NCI-H82 (cell line): ENCODE measurements around the gene EPHA6.
"Not testable (repeated sequence)": the region's sequence is repeated elsewhere in the genome, so short reads cannot be mapped to it uniquely, and the experiment has no call there.

ENCODE experiments used
- DNase-seq: peaks from one replicate; lab custom pipeline; 2025; lab: John Stamatoyannopoulos, UW

The EPHA6 gene

DNA sequence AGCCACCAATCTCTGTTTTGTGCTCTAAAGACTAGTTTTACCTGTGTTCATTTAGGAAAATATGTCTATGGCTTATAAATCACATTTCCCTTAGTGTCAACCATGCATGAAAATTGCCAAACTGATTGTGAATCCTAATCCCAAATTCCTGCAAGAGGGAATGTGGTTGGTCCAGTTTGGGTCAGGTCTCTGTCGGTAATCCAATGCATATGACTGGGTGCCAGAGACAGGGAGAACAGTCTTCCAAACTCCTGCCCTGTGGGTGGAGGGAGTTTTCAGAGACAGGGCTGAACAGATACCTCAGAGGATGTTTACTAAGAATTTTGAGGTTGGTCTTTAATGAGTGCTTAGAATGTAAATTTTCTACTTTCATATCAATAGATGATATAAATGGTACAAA, 649.6 kb downstream of the EPHA6 start:
- no peak for DNase-seq

DNA sequence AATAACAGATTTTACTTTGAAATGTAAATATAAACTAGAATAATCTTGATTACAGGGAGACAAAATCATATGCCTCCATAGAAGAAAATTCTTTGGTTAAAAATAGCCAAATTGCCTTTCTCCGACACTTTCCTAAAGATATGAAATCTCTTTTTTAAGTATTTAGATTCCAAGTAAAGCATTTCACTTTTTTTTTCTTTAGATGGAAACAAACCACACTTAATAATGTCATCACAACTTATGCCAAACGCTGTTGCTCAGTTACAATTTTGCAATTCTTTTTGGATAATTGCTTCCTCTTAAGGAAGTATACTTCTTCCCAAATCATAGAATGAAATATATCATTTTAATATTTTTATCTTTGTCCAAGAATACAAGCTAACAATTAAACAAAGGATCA, 656.1 kb downstream of the EPHA6 start:
- no peak for DNase-seq

DNA sequence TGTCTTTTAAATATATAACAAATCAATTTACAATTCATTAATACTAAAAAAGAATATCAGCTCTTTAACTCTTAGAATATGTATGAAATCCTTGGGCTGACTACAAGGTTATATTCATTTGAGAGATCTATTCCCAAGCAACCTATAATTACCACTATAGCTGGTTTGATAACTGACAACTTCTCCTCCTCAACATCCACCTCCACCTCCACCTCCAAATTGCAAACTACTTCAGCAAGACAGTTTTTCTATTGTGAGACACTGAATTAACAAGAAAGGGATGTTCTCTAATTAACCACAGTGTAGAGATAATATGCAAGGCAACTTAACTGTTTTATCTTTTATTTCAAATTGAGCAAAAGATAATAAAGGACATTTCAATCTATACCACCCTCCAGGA, 665.3 kb downstream of the EPHA6 start:
- no peak for DNase-seq

DNA sequence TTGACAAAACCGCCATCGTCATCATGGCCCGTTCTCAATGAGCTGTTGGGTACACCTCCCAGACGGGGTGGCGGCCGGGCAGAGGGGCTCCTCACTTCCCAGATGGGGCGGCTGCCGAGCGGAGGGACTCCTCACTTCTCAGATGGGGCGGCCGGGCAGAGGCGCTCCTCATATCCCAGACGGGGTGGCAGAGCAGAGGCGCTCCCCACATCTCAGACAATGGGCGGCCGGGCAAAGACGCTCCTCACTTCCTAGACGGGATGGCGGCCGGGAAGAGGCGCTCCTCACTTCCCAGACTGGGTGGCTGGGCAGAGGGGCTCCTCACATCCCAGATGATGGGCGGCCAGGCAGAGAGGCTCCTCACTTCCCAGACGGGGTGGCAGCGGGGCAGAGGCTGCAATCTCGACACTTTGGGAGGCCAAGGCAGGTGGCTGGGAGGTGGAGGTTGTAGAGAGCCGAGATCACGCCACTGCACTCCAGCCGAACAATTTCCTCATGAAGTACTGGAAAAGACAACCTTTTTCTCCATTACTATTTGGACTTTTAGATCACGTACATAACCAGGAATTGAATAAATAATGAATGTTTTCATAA, 666.4 kb downstream of the EPHA6 start:
- DNase-seq: not testable (repeated sequence)

DNA sequence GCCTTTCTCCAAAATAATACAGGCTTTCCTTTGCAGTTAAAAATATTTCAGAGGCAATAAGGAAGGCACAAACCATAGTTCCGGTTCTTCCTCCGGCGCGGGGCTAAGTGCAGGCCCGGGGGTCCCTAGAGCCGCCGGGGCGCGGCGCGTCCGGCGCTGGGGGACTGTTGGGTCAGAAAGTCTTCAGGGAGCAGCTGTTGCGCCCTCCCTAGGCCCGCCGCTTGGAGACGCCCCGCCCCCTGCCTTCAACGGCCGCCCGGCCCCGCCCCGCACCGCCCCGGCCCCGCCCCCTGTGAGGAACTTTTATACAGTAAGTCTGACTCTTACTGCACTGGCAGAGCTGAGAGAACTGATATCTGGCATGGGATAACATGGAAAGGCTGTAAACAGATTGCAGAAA, 667.0 kb downstream of the EPHA6 start:
- no peak for DNase-seq

DNA sequence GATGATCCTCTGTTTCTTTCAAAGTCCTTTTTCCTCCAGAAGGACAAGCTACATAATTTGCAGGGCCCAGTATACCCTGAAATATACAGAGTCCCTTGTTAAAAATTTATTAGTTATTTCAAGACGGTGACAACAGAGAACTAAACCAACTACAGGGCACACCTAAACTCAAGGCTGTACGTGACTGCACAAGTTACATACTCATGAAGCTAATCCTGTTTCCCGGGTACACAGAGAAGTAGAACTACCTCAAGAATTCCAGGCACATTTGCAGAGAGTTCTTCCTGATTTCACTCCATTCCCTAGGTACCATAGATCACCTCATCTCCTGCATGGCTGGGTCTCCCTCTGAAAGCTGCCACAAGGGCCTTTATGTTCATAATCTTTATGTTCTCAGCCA, 670.8 kb downstream of the EPHA6 start:
- DNase-seq: peak; percentile 48

DNA sequence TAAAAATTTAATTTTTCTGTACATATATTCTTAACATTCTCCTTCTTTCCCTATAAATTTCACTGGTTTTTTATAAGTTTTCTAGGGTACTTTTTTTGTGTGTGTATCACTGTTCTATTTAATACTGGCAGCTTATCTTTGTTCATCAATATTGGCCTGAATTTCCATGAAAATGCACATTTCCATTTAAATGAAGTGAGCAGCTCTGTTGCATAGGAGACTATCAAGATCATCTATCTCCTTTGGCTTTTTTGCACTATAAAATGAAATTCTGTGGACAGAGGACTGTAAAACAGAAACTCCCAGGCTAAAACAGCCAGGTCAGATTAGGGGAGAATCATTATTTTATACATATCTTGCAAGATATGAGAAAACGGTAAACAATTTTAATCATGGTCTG, 673.2 kb downstream of the EPHA6 start:
- no peak for DNase-seq

DNA sequence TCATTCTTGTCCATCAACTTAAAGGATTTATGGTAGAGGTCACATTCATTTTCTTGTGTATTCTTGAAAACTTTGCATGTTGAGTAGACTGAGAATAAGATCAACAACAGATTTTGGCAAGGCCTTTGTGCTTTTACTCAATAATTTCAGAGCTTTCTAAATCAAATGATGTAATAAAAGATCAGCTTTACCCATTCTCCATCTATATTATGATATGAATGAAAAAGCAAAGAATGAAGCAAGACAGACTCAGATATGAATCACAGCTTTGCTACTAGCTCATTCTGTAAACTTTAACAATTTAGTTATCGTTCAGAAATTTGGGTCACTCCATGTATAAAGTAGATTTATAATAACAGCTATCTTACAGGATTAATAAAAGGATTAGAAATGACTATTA, 674.3 kb downstream of the EPHA6 start:
- DNase-seq: no peak

DNA sequence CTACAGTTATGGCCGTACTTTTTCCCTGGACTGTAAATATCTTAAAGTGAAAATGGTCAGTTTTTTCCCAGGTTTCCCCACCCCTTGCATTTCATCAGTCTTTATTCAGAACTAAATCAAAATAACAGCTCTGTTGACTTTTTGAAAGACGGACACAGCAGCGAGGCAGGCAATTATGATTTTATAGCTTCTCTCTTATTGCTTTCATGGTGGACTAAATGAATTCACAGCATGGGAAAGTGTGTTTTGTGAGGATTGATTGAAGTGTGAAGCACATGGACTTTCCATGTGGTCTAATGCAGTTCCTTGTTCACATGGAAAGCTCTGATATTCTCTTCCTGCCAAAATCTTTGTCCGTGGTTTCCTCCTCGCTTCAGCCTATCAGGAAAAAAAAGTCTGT, 681.5 kb downstream of the EPHA6 start:
- DNase-seq: no peak

DNA sequence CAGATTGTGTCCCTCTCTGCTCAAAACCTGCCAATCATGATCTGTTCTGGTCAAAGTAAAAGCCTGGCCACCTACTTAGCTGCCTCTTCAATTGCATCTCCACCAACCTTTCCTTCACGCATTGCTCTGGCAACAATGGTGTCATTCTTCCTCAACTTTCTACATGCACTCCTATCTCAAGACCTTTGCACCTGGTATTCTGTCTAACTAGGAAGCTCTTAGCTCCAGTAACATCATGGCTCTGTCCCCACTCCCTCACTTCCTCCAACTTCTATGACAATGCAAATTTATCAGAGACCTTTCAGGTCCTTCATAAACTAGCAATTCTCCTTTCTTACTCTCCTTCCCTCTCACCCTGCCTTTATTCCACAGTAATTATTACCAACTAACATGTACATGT, 682.7 kb downstream of the EPHA6 start:
- DNase-seq: no peak

DNA sequence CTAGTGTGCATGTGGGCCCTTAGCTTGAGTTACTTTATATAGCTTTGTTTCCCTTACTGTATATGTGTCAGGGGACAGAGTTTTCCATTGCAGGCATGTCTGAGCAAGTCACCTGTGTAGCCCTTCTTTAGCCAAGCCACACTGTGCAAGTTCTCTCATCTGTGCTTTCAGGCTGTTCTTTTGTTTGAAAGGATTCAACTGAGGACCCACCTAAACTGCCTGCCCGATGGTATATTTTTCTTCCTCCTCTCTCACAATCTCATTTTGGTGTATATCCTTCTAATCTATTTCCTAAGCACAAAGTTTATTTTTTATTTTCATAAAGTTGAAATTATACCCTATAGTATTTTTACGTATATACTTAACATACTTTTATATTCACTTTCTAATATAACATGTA, 690.1 kb downstream of the EPHA6 start:
- no peak for DNase-seq

DNA sequence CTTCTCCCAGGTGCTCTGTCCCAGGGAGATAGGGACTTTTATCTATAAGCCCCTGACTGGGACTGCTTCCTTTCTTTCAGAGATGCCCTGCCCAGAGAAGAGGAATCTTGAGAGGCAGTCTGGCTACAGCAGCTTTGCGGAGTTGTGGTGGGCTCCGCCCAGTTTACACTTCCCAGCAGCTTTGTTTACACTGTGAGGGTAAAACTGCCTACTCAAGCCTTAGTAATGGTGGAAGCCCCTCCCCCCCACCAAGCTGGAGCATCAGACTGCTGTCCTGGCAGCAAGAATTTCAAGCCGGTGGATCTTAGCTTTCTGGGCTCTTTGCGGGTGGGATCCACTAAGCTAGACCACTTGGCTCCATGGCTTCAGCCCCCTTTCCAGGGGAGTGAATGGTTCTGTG, 696.4 kb downstream of the EPHA6 start:
- peak; percentile 46 for DNase-seq

DNA sequence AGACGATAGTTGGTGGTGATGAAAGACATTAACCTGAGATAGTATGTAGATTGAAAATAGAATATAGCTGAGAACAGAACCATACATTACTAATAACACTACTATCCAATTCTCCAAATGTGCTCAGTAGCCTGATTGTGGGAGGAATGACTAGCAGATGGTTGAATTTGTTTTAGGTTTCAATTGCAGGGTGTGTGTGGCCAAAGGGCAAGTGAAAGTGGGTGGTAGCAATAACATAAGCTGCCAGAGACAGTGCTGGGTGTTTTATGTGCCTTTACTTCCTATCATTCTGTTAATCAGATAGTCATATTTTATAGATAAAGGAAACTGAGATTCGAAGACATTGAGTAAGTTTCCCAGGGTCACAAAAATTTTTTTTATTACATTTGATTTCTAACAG, 700.7 kb downstream of the EPHA6 start:
- DNase-seq: no peak

DNA sequence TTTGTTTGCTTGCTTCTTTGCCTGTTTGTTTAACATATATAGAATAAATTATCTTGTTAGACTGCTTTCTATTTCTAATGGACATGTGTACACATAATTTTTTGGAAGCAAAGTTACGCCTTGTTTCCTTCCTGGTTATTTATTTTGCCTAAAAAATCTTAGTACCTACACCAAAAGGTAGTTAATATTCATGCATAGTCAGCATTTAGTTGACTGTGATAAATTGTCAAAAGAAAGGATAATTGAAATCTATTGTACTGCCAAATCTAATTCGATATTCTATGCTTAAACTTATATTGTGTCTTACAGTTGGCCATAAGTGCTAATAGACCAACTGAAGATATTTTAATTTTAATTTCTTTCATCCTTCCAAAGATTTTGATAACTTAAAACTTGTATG, 716.3 kb downstream of the EPHA6 start:
- DNase-seq: no peak

DNA sequence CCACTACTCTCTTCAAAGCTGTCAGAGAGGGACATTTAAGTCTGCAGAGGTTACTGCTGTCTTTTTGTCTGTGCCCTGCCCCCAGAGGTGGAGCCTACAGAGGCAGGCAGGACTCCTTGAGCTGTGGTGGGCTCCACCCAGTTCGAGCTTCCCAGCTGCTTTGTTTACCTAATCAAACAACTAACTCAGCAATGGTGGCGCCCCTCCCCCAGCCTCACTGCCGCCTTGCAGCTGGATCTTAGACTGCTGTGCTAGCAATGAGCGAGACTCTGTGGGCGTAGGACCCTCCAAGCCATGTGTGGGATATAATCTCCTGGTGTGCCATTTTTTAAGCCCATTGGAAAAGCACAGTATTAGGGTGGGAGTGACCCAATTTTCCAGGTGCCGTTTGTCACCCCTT, 733.2 kb downstream of the EPHA6 start:
- not testable (repeated sequence) for DNase-seq

DNA sequence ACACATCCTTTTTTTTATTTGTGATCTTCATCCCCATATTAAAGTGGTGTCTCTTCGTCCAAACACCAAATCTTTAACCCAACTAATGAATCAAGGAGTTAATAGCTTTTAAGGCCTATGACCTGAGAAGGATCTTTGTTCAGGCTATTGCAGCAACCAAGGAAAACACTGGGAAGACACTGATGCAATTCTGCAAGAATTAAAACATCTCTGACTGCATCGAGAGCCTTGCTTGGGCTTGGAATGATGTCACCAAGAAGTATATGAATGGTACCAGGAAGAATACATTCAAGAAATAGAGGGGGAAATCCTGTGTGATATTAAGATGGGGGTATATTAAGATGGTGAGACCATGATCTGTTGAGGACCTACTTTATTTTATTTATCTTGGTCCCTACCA, 736.0 kb downstream of the EPHA6 start:
- DNase-seq: no peak

DNA sequence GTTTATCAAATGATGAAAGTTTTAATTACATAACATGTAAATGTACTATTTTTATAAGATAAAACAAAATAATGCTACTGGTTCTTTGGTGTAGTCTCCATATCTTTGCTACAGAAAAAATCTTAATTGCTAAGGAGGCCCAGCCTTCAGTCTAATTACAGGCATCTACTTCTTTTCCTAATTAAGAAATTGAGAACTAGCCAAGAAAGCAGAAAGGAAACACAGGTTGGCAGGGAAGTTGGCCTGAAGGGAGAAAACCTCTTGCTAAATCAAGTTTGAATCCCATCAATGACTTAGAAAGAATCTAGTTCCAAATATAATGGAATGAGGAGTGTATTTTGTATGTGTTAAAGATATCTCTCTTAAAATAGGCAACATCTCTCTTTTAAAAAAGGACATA, 737.8 kb downstream of the EPHA6 start:
- no peak for DNase-seq

DNA sequence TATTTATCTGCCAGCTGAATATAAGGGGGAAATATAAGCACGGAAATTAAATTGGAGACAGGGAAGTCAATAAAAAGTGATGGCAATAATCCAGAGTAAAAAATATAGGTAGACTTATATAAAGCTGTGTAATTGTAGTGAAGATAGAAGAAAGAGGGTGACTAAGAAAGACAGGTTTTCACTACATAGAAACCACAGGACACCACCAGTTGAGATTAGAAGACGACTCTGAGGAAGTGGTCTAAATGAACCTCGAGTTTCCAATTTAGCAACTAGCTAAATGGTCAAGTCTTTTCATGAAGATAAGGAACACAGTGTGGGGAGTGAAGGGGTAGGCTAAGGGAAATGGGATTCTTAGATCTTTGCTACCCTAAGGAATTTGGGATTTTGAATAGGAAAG, 761.3 kb downstream of the EPHA6 start:
- DNase-seq: no peak

DNA sequence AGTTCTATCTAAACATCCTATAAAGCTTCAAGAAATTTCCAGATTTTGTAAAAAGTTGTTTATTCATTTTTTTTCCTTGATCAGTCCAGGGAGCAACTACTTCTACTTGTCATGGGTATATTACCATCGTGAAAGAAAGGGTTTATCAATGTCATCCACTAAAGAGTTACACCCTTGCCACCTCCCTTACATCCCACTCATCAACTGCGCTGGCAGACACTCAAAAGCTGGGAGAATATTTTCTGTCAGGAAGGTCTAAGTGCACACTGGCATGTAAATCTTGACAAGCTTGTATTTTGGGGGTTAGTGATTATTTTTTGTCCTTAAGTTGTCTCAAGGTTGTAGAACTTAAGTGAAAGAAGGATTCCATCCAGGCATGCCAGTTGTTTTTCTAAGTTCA, 761.8 kb downstream of the EPHA6 start:
- no peak for DNase-seq

DNA sequence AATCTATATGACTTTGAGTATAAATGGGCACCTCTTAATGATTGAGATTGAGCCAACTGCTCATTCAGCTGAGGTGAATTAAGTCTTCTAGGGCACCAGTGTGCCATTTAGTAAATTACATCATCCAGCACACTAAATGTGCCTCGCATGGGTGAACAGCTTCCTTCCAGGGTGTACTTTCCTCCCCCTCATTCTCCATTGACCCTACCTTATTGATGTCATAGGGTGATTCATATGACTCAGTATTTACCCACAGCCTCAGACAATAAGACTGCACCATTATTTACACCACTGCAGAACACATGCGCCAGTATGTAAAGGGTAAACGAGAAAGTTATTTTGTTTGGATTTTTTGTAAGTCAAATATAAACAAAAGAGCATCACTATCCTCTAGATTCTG, 765.0 kb downstream of the EPHA6 start:
- DNase-seq: no peak

DNA sequence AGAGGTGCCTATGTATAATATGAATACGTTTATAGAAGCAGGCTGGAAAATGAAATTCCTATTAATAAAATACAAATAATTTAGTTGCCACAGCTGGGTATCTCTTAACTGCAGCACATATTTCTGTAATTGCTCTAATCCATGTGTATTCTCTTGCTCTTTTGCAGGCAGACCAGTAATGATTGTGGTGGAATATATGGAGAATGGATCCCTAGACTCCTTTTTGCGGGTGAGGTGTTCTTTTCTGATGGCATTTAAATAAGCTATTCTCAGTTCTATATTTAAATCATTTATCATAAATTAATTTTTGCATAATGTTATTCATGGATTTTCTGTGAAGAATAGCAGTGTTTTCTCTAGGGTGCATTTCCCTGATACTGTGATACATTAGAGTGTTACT, 796.2 kb downstream of the EPHA6 start:
- no peak for DNase-seq

DNA sequence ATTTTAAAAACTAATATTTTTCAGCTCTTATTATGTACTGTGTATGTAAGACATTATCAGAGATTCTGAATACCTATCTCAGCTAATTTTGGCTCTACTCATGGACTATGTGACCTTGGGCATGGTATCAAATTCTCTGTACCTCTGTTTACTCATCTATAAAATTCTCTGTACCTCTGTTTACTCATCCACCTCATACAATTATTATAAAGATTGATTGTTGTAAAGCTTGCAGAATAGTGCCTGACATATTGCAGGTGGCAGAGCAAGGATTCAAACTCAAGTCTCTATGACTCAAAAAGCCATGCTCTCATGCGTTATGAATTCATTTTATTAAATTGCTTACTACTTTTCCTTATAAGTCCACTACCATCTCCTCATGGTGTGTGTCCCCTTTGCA, 798.2 kb downstream of the EPHA6 start:
- no peak for DNase-seq

DNA sequence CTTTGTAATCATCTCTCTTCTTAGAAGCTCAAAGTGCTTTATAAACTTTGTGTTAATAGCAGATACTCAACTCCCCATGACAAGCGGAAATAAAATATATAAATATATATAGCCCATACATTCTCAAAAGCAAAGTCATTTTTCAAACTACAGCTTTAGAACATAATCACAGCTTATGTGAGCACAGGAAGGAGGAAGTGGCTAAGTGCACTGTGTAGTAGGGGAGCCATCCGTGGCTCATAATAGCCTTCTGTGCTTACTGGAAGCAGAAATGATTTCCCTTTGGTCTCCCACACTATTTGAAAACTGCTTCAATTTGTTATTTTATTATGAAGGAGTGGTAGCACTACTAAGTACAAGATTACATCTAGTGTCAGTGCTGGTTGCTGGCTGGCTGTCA, 798.7 kb downstream of the EPHA6 start:
- no peak for DNase-seq

DNA sequence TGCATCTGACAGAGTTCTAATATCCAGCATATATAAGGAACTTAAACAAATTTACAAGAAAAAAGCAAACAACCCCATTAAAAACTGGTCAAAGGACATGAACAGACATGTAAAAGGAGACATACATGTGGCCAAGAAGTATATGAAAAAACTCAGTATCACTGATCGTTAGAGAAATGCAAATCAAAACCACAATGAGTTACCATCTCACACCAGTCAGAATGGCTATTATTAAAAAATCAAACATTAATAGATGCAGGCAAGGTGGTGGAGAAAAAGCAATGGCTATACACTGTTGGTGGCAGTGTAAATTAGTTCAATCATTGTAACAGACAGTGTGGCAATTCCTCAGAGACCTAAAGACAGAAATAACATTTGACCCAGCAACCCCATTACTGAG, 806.1 kb downstream of the EPHA6 start:
- not testable (repeated sequence) for DNase-seq

DNA sequence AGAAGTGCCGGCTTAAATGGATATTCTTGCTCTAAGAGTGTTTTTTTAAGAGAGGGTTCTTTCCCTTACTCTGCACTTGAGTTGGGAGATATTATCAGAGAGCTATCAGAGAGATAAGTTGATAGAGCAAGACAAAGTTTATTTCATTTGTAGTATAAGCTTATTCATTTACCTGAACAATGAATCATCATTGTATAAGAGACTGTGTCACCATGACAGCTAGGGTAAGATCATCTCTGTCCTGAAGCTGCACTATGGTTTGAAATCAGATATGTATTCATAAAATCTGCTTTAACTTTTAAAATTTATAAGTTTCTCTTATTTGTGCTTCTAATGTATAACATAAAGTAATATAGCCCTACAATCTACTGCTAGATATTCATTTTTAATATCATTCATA, 822.1 kb downstream of the EPHA6 start:
- no peak for DNase-seq
